ENCODE measurements around the gene METRN.

Gene METRN

GRCh38 chr16:669666-670065 lies 45.3 kb upstream of the METRN start:
- TF ChIP-seq ZC3H10 (CRISPR knock-in tag; IDR thresholded peaks at IDR 0.05) = no peak
- TF ChIP-seq CREB5 (CRISPR knock-in tag; IDR thresholded peaks at IDR 0.05; ENCODE audit: low read depth) = no peak
- no peak for TF ChIP-seq OSR1 (CRISPR knock-in tag; IDR thresholded peaks at IDR 0.05)
- no peak for ATAC-seq

GRCh38 chr16:670485-671352 lies 44.2 kb upstream of the METRN start:
- TF ChIP-seq ZNF565 (CRISPR knock-in tag; conservative IDR thresholded peaks at IDR 0.05; ENCODE audit: low read depth) = no peak
- TF ChIP-seq ESRRG (CRISPR knock-in tag; IDR thresholded peaks at IDR 0.05) = no peak
- no peak for TF ChIP-seq SNAI2 (CRISPR knock-in tag; IDR thresholded peaks at IDR 0.05)
- no peak for TF ChIP-seq TSHZ2 (CRISPR knock-in tag; IDR thresholded peaks at IDR 0.05)
- no peak for TF ChIP-seq ZFP30 (CRISPR knock-in tag; IDR thresholded peaks at IDR 0.05)
- TF ChIP-seq BACH2 (CRISPR knock-in tag; IDR thresholded peaks at IDR 0.05; ENCODE audit: borderline replicate concordance) = no peak
- no peak for TF ChIP-seq GLIS3 (CRISPR knock-in tag; IDR thresholded peaks at IDR 0.05)
- no peak for TF ChIP-seq CSRNP3 (CRISPR knock-in tag; IDR thresholded peaks at IDR 0.05)
- TF ChIP-seq ZNF70 (CRISPR knock-in tag; IDR thresholded peaks at IDR 0.05) = no peak
- TF ChIP-seq ISL1 (CRISPR knock-in tag; IDR thresholded peaks at IDR 0.05) = no peak
- no peak for TF ChIP-seq TCF4 (CRISPR knock-in tag; IDR thresholded peaks at IDR 0.05; ENCODE audit: borderline replicate concordance)
- no peak for TF ChIP-seq ZFP3 (CRISPR knock-in tag; IDR thresholded peaks at IDR 0.05)
- TF ChIP-seq OSR1 (CRISPR knock-in tag; IDR thresholded peaks at IDR 0.05) = no peak
- no peak for TF ChIP-seq CSDC2 (CRISPR knock-in tag; IDR thresholded peaks at IDR 0.05)
- TF ChIP-seq POU6F1 (CRISPR knock-in tag; IDR thresholded peaks at IDR 0.05; ENCODE audit: borderline replicate concordance, low read depth) = no peak
- TF ChIP-seq ZNF8 (CRISPR knock-in tag; IDR thresholded peaks at IDR 0.05) = no peak
- TF ChIP-seq TOX (CRISPR knock-in tag; IDR thresholded peaks at IDR 0.05; ENCODE audit: borderline replicate concordance) = no peak
- no peak for TF ChIP-seq PATZ1 (CRISPR knock-in tag; IDR thresholded peaks at IDR 0.05; ENCODE audit: borderline replicate concordance)
- ATAC-seq = no peak

GRCh38 chr16:671353-672131 lies 43.4 kb upstream of the METRN start:
- TF ChIP-seq TCF4 (CRISPR knock-in tag; IDR thresholded peaks at IDR 0.05; ENCODE audit: borderline replicate concordance) (no peak), RARB (CRISPR knock-in tag; IDR thresholded peaks at IDR 0.05) (no peak)
- ATAC-seq = no peak
